ENCODE results near the gene CNTFR. TPM values are rescaled to one million over a fixed set of nuclear protein-coding genes. Genes with fewer than 3 reads are reported as not detected.

The CNTFR gene
- total and polyA plus RNA-seq, 2 donors, result 5.6 to 11.5 TPM

GRCh38 chr9:34575862-34576596 lies 13.5 kb downstream of the CNTFR start:
- Histone ChIP-seq H3K36me3 (ENCODE audit: insufficient read depth) (no peaks in the 10 kb centered on the region), H3K4me3 (ENCODE audit: low read depth, low read length) (no peak overlapping the region), H3K27ac (ENCODE audit: low read depth) (no peak overlapping the region), H3K4me1 (ENCODE audit: insufficient read depth) (no peaks in the 10 kb centered on the region)
- 76% methylated on average over 21 of the region's 21 CpGs for WGBS
- DNase-seq (ENCODE audit: extremely low spot score), result no peak

GRCh38 chr9:34575241-34575640 lies 14.3 kb downstream of the CNTFR start:
- Histone ChIP-seq H3K27ac (ENCODE audit: low read depth) (no peak overlapping the region), H3K4me1 (ENCODE audit: insufficient read depth) (no peaks in the 10 kb centered on the region), H3K36me3 (ENCODE audit: insufficient read depth) (no peaks in the 10 kb centered on the region), H3K4me3 (ENCODE audit: low read depth, low read length) (no peak overlapping the region)
- 53% methylated on average over 8 of the region's 8 CpGs for WGBS
- no peak for DNase-seq (ENCODE audit: extremely low spot score)

DNA sequence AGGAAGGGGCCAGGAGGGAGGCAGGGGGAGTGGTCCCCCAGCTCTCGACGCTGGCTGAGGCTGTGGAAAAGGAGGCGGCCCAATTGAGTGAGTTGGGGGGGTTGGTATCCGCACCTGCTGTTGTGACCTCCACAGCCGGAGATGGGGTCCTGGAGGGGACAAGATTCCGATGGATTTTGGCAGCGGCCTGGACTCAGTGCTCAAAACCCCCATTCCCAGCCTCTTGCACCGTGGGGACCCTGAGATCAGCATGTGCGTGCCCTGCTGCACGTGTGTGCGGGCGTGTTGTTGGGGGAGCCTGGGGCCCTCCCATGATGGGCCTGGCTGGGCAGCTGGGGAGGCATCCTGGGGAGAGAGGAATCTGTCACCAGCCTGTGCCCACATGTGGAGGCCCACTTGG lies 15.0 kb downstream of the CNTFR start:
- no peak overlapping the region for H3K27ac ChIP-seq (ENCODE audit: low read depth)

DNA sequence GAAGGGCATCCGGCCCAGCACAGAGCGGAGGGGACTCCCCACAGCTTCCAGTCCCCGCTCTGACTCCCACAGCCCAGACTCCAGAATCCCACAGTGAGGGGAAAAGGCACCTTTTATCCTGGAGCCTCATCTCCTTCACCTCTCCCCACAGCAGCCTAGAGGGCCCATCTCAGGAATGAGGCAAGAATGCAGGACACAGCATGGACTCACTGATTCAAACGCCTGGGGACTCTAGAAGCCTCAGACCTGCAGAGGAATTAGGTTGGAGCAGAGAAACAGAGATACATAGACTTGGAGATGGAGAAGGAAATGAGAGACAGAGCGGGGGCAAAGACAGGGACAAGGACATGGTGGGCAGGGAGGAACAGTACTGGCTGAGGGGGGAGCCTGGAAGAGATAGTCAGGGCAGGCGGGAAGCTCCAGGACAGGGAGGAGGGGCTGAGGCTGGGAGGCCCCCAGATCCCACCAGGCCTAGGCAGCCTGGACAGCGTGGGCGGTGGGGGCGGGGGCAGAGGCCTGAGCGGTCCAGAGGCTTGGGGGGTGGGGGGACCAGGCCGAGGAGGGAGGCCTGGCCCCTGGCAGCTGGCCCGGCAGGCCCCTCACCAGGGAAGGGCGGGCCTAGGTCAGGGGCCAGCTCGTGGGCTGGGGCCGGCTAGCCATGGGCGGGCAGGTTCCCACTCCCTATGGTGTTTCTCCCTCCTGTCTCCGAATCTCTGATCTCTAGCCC lies 15.8 kb downstream of the CNTFR start:
- Histone ChIP-seq H3K36me3 (ENCODE audit: insufficient read depth) (no peaks in the 10 kb centered on the region), H3K4me3 (ENCODE audit: low read depth, low read length) (no peak overlapping the region), H3K4me1 (ENCODE audit: insufficient read depth) (no peaks in the 10 kb centered on the region), H3K27ac (ENCODE audit: low read depth) (no peak overlapping the region)
- DNase-seq (ENCODE audit: extremely low spot score), result no peak
- WGBS, result 83% methylated on average over 17 of the region's 17 CpGs

More for the DNA sequence above, 15.0 kb downstream of the CNTFR start:
- DNase-seq (ENCODE audit: extremely low spot score), result no peak
- 92% methylated on average over 12 of the region's 12 CpGs for WGBS
- Histone ChIP-seq H3K4me1 (ENCODE audit: insufficient read depth) (no peaks in the 10 kb centered on the region), H3K36me3 (ENCODE audit: insufficient read depth) (no peaks in the 10 kb centered on the region), H3K4me3 (ENCODE audit: low read depth, low read length) (no peak overlapping the region)

DNA sequence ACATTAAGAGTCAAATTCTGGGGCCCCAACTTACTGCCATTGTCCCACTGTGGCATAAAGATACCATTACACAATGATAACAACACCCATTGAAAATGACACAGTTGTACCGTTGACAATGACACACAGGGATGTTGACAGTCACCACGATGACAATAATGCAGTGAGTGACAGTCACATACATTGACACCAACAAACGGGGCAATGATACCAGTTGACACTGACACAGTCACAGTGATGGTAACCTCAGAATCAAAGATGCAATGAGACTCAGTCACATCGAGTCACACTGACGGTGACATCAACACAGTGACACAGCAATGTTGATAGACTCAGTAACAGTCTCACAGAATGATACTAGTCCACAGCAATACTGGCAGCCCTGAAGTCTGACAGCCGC lies 16.9 kb downstream of the CNTFR start:
- no peak overlapping the region for H3K27ac ChIP-seq (ENCODE audit: low read depth)
- no peaks in the 10 kb centered on the region for H3K36me3 ChIP-seq (ENCODE audit: insufficient read depth)
- no peak overlapping the region for H3K4me3 ChIP-seq (ENCODE audit: low read depth, low read length)
- 93% methylated on average over 6 of the region's 6 CpGs for WGBS
- no peaks in the 10 kb centered on the region for H3K4me1 ChIP-seq (ENCODE audit: insufficient read depth)
- no peak for DNase-seq (ENCODE audit: extremely low spot score)

- no peaks in the 10 kb centered on the region for H3K4me1 ChIP-seq (ENCODE audit: insufficient read depth)
- H3K27ac ChIP-seq (ENCODE audit: low read depth), result no peak overlapping the region
Measured at GRCh38 chr9:34572092-34572491, 17.4 kb downstream of the CNTFR start.

DNA sequence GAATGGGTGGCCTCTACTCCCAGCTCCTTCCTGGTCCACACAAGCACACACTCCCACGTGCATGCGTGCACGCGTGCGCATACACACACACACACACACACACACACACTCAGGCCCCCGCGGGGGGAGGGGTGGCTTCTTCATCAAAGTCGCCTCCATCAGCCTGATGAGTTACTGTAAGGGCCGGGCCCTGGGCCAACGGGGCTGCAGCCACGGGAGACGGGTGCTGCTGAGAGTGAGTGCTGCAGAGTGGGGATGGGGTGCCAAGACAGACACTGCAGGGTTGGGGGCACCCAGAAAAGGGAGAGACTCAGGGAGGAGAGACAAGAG lies 18.1 kb downstream of the CNTFR start:
- H3K4me1 ChIP-seq (ENCODE audit: insufficient read depth), result no peaks in the 10 kb centered on the region
- 55% methylated on average over 12 of the region's 12 CpGs for WGBS
- no peak overlapping the region for H3K4me3 ChIP-seq (ENCODE audit: low read depth, low read length)
- H3K27ac ChIP-seq (ENCODE audit: low read depth), result no peak overlapping the region
- DNase-seq (ENCODE audit: extremely low spot score), result no peak
- no peaks in the 10 kb centered on the region for H3K36me3 ChIP-seq (ENCODE audit: insufficient read depth)

More at GRCh38 chr9:34572092-34572491, 17.4 kb downstream of the CNTFR start:
- no peak overlapping the region for H3K4me3 ChIP-seq (ENCODE audit: low read depth, low read length)
- DNase-seq (ENCODE audit: extremely low spot score), result no peak
- no peaks in the 10 kb centered on the region for H3K36me3 ChIP-seq (ENCODE audit: insufficient read depth)

DNA sequence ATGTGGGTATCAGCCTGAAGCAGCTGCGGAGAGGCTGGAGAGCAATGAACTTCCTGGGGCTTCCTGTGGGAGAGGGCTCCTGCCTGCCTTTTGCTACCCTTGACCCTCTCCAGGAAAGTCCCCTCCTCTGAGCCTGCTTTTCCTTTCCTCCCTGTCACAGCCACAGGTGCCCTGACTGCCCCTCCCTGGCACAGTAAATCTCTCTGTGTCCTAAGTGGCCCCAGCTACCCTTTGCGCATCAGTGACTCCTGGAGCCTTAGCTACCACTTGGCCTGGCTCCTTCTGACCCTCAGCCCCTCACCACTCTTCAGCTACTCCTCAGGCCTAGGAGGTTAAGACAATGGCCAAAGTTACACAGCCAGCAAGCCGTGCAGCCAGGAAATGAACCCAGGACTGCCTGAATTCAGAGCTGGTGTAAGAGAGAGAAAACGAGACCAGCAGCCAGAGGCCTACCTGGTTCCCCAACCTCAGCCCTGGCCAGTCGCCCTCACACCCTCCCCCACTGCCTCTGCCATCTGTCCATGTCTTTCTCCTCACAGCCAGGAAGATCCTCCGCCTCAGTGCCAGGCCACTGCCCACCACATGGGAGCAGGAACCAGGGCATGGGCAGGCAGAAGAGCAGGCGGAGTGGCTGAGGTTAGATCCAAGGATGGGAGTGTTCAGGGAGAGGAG lies 18.6 kb downstream of the CNTFR start:
- Histone ChIP-seq H3K4me1 (ENCODE audit: insufficient read depth) (no peaks in the 10 kb centered on the region), H3K36me3 (ENCODE audit: insufficient read depth) (no peaks in the 10 kb centered on the region), H3K27ac (ENCODE audit: low read depth) (no peak overlapping the region), H3K4me3 (ENCODE audit: low read depth, low read length) (no peak overlapping the region)
- 81% methylated on average over 7 of the region's 7 CpGs for WGBS
- no peak for DNase-seq (ENCODE audit: extremely low spot score)

DNA sequence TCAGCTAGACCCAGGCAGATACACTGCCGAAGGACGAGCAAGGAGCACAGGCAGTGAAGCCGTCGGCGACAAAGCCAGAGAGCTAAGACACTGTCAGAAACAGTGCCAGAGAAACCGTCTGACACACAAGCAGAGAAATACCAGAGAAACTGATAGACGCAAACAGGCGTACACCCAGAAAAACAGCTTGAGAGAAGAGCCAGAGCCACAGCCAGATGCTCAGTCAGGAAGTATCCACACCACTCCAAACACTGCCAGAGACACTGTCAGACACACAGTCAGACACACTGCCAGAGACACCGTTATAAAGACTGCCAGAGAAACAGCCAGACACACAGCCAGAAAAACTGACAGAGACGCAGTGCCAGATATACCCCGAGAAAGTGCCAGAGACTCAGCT lies 19.1 kb downstream of the CNTFR start:
- no peaks in the 10 kb centered on the region for H3K36me3 ChIP-seq (ENCODE audit: insufficient read depth)
- 32% methylated on average over 11 of the region's 11 CpGs for whole genome bisulfite sequencing
- no peak for DNase-seq (ENCODE audit: extremely low spot score)
- H3K4me3 ChIP-seq (ENCODE audit: low read depth, low read length), result no peak overlapping the region
- H3K4me1 ChIP-seq (ENCODE audit: insufficient read depth), result no peaks in the 10 kb centered on the region
- no peak overlapping the region for H3K27ac ChIP-seq (ENCODE audit: low read depth)

- H3K4me1 ChIP-seq (ENCODE audit: insufficient read depth), result no peaks in the 10 kb centered on the region
- DNase-seq (ENCODE audit: extremely low spot score), result no peak
- H3K36me3 ChIP-seq (ENCODE audit: insufficient read depth), result no peaks in the 10 kb centered on the region
- no peak overlapping the region for H3K27ac ChIP-seq (ENCODE audit: low read depth)
- WGBS, result 78% methylated on average over 12 of the region's 12 CpGs
- H3K4me3 ChIP-seq (ENCODE audit: low read depth, low read length), result no peak overlapping the region
Measured at GRCh38 chr9:34568774-34569173, 20.8 kb downstream of the CNTFR start.

DNA sequence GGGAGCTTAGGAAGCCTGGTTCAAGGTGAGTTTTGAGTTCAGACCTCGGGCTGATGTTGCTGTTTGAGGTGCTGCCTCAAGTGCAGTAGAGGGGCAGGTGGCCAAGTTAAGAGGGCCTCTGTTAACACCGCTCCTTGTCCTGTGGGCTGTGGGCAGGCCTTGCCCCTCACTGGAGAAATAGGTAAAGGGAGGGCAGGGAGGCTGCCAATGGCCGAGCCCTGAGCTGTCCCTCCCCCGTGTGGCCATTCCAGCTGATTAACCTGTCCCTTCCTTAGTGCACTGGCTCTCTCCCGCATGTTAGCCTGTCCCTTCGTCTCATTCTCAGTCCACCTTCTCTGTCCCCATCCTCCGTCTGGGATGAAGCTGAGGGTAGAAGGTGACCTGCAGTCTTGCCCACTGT lies 21.4 kb downstream of the CNTFR start:
- WGBS, result 87% methylated on average over 7 of the region's 7 CpGs
- Histone ChIP-seq H3K27ac (ENCODE audit: low read depth) (no peak overlapping the region), H3K4me1 (ENCODE audit: insufficient read depth) (no peaks in the 10 kb centered on the region), H3K4me3 (ENCODE audit: low read depth, low read length) (no peak overlapping the region), H3K36me3 (ENCODE audit: insufficient read depth) (no peaks in the 10 kb centered on the region)
- DNase-seq (ENCODE audit: extremely low spot score), result no peak

DNA sequence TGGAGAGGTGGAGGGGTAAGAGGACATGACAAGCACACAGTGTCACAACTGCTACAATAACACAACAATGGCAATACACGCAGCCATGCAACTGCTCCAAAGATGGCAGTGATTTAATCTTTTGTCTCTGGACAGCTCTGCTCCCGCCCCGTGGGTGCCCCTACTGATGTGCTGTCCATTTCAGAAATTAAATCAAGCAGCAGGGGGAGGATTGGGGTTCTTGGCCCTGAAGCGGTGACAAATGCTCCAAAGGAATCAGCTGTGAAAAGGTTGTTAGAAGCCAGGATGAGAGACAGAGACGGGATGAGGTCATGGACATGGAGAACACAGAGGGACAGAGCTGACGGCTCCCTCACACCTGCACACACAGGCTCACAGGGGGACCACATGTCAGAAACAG lies 22.6 kb downstream of the CNTFR start:
- Histone ChIP-seq H3K4me1 (ENCODE audit: insufficient read depth) (no peaks in the 10 kb centered on the region), H3K4me3 (ENCODE audit: low read depth, low read length) (no peak overlapping the region)
- 87% methylated on average over 6 of the region's 6 CpGs for WGBS

DNA sequence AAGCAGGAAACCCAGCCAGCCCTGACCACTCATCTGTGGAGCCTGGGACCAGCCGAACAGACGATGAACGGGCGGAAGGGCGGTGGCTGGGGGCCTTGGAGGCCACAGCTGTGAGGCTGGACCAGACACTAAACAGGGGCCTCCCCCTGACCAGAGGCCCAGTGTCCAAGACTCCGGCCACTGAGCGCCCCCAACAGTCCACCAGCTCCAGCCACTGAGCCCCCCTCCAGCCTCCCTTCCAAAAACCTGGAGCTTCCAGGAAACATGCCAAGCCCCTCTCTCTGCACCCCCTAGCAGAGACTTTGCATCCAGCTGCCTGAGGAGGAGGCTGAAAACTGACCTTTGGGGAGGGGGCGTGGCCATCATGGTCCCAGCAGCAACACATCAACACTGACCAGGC lies 23.2 kb downstream of the CNTFR start:
- Histone ChIP-seq H3K4me1 (ENCODE audit: insufficient read depth) (no peaks in the 10 kb centered on the region), H3K36me3 (ENCODE audit: insufficient read depth) (no peaks in the 10 kb centered on the region), H3K4me3 (ENCODE audit: low read depth, low read length) (no peak overlapping the region), H3K27ac (ENCODE audit: low read depth) (no peak overlapping the region)
- no peak for DNase-seq (ENCODE audit: extremely low spot score)
- 67% methylated on average over 8 of the region's 8 CpGs for WGBS

More for the DNA sequence above, 22.6 kb downstream of the CNTFR start:
- H3K36me3 ChIP-seq (ENCODE audit: insufficient read depth), result no peaks in the 10 kb centered on the region
- H3K27ac ChIP-seq (ENCODE audit: low read depth), result no peak overlapping the region
- DNase-seq (ENCODE audit: extremely low spot score), result no peak

GRCh38 chr9:34565856-34566255 lies 23.7 kb downstream of the CNTFR start:
- Histone ChIP-seq H3K36me3 (ENCODE audit: insufficient read depth) (no peaks in the 10 kb centered on the region), H3K4me1 (ENCODE audit: insufficient read depth) (no peaks in the 10 kb centered on the region), H3K27ac (ENCODE audit: low read depth) (no peak overlapping the region), H3K4me3 (ENCODE audit: low read depth, low read length) (no peak overlapping the region)
- 72% methylated on average over 8 of the region's 8 CpGs for WGBS
- DNase-seq (ENCODE audit: extremely low spot score), result no peak

All from urinary bladder (tissue), 4 donors.